Right lobe of liver (tissue), 4 donors: ENCODE measurements around the gene WWP2.

Experiments
- POLR2A ChIP-seq: fragments of 450-650 bp; IDR thresholded peaks from one replicate; pipeline ENCODE4 v1.6.1; 2017; ENCODE audit warnings: antibody characterized with exemption, mild to moderate bottlenecking
- TF ChIP-seq, protein P1 (sequence below), 4 donors: fragments of 200-600 bp in 3 of 4; fragments of 450-650 bp in 1 of 4; IDR thresholded peaks; one replicate each; pipeline versions ENCODE4 v1.5.1 to v1.8.0; 2016 to 2022; ENCODE audit warnings: antibody characterized with exemption in 4 of 4, mild to moderate bottlenecking in 2 of 4
- donor health status: DM: no; HTN: no; CAD: no.
- donor health status: DM: no; HTN: no; CAD: no.
- donor health status: DM: no; HTN: yes; CAD: no.

DNA sequence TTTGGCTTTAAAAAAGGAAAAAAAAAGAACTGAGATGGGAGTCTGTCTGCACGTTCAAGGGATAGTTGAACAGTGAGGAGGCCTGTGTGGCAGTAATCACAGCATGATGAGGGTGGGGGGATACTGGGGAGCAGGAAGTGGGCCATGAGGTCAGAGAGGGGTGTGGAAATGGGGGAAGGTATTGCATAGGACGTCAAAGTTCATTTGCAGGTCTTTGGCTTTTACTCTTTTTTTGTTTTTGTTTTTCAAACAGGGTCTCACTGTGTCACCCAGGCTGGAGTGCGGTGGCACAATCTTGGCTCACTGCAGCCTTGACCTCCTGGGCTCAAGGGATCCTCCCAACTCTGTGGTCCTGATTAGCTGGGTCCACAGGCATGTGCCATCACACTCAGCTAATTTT, 19.0 kb downstream of the WWP2 start:
- TF ChIP-seq, protein P1, sequence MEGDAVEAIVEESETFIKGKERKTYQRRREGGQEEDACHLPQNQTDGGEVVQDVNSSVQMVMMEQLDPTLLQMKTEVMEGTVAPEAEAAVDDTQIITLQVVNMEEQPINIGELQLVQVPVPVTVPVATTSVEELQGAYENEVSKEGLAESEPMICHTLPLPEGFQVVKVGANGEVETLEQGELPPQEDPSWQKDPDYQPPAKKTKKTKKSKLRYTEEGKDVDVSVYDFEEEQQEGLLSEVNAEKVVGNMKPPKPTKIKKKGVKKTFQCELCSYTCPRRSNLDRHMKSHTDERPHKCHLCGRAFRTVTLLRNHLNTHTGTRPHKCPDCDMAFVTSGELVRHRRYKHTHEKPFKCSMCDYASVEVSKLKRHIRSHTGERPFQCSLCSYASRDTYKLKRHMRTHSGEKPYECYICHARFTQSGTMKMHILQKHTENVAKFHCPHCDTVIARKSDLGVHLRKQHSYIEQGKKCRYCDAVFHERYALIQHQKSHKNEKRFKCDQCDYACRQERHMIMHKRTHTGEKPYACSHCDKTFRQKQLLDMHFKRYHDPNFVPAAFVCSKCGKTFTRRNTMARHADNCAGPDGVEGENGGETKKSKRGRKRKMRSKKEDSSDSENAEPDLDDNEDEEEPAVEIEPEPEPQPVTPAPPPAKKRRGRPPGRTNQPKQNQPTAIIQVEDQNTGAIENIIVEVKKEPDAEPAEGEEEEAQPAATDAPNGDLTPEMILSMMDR (IDR thresholded peaks at IDR 0.05) = no peak
- no peak for TF ChIP-seq POLR2A
